ENCODE data around the gene ARPC2.
A peak's percentile ranks its signal among the peaks of the same experiment; 100 is the strongest.
"Not testable (repeated sequence)": the region's sequence is repeated elsewhere in the genome, so short reads cannot be mapped to it uniquely, and the experiment has no call there.

Gene ARPC2

GRCh38 chr2:218271487-218271797, 54.5 kb downstream of the ARPC2 start:
- DNase-seq (ENCODE audit: low spot score): no peak

- DNase-seq (ENCODE audit: low spot score): no peak
Measured at GRCh38 chr2:218271865-218272530, 55.0 kb downstream of the ARPC2 start.

GRCh38 chr2:218272531-218273212, 55.7 kb downstream of the ARPC2 start:
- peak; percentile 95 for DNase-seq (ENCODE audit: low spot score)

GRCh38 chr2:218273214-218273907, 56.4 kb downstream of the ARPC2 start:
- DNase-seq (ENCODE audit: low spot score): not testable (repeated sequence)

GRCh38 chr2:218273908-218274249, 56.9 kb downstream of the ARPC2 start:
- no peak for DNase-seq (ENCODE audit: low spot score)

GRCh38 chr2:218274586-218274985, 57.6 kb downstream of the ARPC2 start:
- DNase-seq (ENCODE audit: low spot score): no peak

GRCh38 chr2:218275371-218276072, 58.5 kb downstream of the ARPC2 start:
- DNase-seq (ENCODE audit: low spot score): no peak

GRCh38 chr2:218276986-218277755, 60.2 kb downstream of the ARPC2 start:
- DNase-seq (ENCODE audit: low spot score): no peak

- DNase-seq (ENCODE audit: low spot score): no peak
Measured at GRCh38 chr2:218277921-218278320, 60.9 kb downstream of the ARPC2 start.

- DNase-seq (ENCODE audit: low spot score): no peak
Measured at GRCh38 chr2:218278531-218279360, 61.8 kb downstream of the ARPC2 start.

- no peak for DNase-seq (ENCODE audit: low spot score)
Measured at GRCh38 chr2:218280260-218280870, 63.4 kb downstream of the ARPC2 start.

- DNase-seq (ENCODE audit: low spot score): no peak
Measured at GRCh38 chr2:218281449-218281848, 64.5 kb downstream of the ARPC2 start.

GRCh38 chr2:218282173-218282991, 65.4 kb downstream of the ARPC2 start:
- no peak for DNase-seq (ENCODE audit: low spot score)

GRCh38 chr2:218284106-218284811, 67.3 kb downstream of the ARPC2 start:
- no peak for DNase-seq (ENCODE audit: low spot score)

GRCh38 chr2:218285604-218286003, 68.6 kb downstream of the ARPC2 start:
- DNase-seq (ENCODE audit: low spot score): no peak

- peak; percentile 95 for DNase-seq (ENCODE audit: low spot score)
Measured at GRCh38 chr2:218286570-218287459, 69.8 kb downstream of the ARPC2 start.

- peak; percentile 34 for DNase-seq (ENCODE audit: low spot score)
Measured at GRCh38 chr2:218289639-218290315, 72.8 kb downstream of the ARPC2 start.

Measured in LoVo (cell line).